ENCODE measurements around the gene EMILIN3.

Gene EMILIN3

DNA sequence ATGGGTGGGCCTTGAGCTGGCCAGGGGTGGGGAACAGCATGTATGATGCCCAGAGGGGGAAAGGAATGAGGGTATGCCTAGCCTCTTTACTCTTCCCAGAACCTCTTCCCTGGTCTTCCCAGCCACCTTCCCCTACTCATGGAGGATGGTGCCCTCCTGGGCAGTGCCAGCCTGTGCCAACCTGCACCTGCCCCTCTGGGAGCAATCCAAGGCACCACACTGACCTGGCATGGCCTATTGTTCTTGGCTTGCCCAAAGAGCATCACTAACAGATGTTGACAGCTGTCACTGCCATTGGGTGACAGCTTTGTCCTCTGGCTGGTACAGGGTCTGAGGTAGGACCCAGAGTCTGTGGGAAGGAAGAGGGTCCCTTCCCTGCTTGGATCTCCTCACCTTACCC lies 13.1 kb downstream of the EMILIN3 start:
- no peak for TF ChIP-seq POLR2A (IDR thresholded peaks at IDR 0.05; ENCODE audit: low read length)
- no peak for TF ChIP-seq GATA1 (IDR thresholded peaks at IDR 0.05; ENCODE audit: low read depth, low read length)

DNA sequence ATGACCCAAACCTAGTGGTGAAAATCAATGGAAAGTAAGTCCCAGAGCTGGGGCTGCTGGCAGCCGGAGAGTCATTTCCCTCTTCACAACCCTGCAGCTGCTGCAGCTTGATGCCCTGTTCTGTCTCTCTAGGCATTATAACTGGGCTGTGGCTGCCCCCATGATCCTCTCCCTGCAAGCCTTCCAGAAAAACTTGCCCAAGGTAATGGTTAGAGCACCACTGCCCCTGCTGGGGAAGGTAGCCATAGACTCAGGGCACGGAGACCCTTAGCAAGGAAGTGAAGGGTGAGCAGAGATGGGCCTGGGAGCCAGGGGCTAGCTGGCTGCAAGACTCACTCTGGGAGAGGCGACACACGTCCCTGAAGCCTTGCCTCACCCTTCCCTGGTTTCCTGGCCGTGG lies 14.0 kb downstream of the EMILIN3 start:
- DNase-seq: no peak
- TF ChIP-seq GATA1 (IDR thresholded peaks at IDR 0.05; ENCODE audit: low read depth, low read length) (no peak), POLR2A (IDR thresholded peaks at IDR 0.05; ENCODE audit: low read length) (no peak)

More for the DNA sequence above, 13.1 kb downstream of the EMILIN3 start:
- no peak for DNase-seq

DNA sequence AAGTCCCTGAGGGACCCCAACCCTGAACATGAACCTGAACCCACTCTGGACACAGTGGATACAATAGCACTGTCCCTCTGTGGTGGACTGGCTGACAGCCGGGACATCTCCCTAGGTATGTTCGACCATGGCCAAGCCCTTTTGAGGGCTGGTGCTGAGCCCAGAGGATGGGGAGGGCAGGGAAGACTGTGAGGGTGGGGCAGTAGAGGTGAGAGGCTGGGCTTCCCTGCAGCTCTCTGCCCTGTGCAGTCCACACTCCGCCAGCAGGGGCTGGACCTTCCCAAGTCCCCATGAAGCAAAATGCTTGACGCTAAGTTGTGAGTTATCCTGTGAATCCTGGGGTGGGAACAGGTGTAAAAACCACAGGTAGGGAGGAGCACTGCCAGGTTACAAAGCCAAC lies 14.5 kb downstream of the EMILIN3 start:
- TF ChIP-seq POLR2A (IDR thresholded peaks at IDR 0.05; ENCODE audit: low read length): no peak
- DNase-seq: no peak

DNA sequence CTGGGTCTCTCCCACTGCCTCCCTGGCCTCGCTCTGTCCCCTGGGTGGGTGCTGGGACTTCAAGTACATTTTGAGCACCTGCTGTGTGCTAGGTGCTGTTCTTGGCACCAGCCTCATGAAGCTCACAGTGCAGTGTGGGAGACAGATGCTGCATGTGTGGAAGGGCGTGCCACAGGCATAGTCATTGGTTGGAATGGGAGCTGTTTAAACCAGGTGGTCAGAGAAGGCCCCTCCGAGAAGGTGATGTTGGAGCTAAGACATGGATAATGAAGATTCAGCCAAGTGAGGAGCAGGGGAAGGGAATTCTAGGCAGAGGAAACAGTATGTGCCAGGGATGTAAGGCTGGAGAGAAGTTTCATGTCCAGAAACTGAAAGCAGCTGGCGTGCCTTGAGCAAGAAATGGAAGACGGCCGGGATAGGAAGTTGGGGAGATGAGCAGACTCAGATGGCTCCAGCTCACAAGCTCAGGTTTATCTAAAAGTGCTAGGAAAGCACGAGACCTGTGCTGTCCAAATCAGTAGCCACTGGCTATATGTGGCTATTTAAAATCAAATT lies 16.1 kb downstream of the EMILIN3 start:
- TF ChIP-seq POLR2A (IDR thresholded peaks at IDR 0.05; ENCODE audit: low read length): no peak
- TF ChIP-seq GATA1 (IDR thresholded peaks at IDR 0.05; ENCODE audit: low read depth, low read length): no peak
- DNase-seq: no peak

DNA sequence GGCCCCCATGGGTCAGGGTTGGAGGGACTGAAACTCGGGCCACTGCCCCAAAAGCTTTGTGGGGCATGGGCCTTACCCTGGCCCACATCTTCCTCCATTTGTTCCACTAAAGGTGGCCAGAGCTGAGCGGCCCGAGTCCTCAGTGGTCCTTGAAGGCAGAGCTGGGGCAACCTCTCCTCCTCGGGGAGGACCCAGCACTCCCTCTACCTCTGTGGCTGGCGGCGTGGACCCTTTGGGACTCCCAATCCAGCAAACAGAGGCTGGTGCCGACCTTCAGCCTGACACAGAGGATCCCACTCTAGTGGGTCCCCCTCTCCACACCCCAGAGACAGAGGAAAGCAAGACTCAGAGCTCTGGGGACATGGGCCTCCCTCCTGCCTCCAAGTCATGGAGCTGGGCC lies 16.7 kb downstream of the EMILIN3 start:
- TF ChIP-seq GATA1 (IDR thresholded peaks at IDR 0.05; ENCODE audit: low read depth, low read length): no peak
- TF ChIP-seq POLR2A (IDR thresholded peaks at IDR 0.05; ENCODE audit: low read length): no peak
- no peak for DNase-seq

DNA sequence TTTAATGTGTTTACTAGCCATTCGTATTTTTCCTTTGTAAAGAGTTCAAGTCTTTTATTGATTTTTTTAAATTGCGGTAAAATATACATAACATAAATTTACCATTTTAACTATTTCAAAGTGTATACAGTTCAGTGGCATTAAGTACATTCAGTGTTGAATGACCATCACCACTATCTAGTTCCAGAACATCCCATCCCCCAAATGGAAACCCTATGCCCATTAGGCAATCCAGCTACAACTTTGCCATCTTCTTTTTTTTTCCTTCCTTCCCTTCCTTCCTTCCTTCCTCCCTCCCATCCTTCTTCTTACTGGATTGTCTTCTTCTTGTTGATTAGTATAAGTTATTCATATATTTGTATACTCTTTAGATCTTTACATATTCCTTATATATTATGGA lies 17.4 kb downstream of the EMILIN3 start:
- TF ChIP-seq POLR2A (IDR thresholded peaks at IDR 0.05; ENCODE audit: low read length) (no peak), GATA1 (IDR thresholded peaks at IDR 0.05; ENCODE audit: low read depth, low read length) (no peak)
- DNase-seq: no peak

DNA sequence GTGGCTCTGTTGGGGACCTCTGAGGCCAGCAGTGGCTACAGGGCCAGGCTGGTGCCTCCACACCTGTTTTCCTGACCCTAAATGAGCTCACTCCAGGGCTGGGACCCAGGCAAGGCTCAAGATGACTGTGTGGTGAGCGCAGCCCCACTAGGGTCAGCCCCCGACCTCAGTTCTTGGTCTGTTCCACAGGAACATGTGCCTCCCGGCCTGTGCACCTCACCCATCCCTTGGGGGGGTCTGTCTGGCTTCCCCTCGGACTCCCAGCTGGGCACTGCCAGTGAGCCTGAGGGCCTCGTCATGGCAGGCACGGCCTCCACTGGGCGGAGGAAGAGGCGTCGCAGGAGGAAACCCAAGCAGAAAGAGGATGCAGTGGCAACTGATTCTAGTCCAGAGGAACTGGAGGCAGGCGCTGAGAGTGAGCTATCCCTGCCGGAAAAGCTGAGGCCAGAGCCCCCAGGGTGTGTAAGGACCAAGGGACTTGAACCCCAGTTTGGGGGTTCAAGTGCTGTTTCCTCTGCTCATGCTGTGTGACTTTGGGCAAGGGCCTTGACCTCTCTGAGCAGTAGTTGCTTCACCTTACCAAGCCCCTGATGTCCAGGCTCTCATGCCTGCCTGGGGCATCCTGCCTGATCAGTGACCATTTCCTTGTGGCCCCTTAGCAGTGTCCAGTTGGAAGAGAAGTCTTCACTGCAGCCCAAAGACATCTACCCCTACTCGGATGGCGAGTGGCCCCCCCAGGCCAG lies 18.0 kb downstream of the EMILIN3 start:
- no peak for TF ChIP-seq GATA1 (IDR thresholded peaks at IDR 0.05; ENCODE audit: low read depth, low read length)
- TF ChIP-seq POLR2A (IDR thresholded peaks at IDR 0.05; ENCODE audit: low read length): no peak
- DNase-seq: no peak

DNA sequence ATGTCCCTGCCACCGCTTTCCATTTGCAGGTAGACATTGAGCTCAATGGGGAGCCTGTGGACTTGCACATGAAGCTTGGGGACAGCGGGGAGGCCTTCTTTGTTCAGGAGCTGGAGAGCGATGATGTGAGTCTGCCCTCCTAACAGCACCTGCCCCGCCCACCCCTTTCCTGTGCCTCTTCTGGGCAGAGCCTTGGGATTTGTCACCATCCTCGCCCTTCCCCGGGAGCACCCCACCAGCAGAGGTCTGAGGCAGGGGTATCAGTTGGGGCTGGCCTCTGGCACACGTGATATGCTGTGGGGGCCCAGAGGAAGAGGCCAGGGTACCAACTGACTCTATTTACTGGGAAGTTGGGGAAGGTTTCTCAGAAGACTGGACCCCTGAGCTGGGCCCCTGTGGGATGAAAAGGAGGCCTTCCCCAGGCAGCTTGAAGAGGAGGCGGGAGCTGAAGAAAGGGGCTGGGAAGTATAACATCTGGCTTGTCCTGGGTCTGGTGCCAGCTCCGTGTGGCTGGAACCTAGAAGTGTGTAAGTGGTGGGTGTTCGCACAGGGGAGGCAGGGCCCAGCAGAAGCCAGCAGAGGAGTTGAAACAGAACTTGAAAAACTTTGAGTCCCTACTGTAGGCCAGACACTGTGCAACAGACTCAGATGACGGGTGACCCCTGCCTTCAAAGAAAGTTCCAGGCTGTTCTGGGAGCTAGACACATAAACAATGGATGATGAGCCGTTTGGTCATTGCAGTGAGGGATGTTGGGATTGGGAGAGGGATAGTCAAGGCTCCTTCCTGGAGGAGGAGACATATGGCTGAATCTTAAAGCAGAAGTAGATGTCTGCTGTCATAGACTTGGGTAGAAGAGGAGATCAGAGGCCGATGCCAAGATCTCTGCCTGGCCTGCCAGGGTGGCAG lies 18.8 kb downstream of the EMILIN3 start:
- TF ChIP-seq GATA1 (IDR thresholded peaks at IDR 0.05; ENCODE audit: low read depth, low read length): no peak
- no peak for DNase-seq

DNA sequence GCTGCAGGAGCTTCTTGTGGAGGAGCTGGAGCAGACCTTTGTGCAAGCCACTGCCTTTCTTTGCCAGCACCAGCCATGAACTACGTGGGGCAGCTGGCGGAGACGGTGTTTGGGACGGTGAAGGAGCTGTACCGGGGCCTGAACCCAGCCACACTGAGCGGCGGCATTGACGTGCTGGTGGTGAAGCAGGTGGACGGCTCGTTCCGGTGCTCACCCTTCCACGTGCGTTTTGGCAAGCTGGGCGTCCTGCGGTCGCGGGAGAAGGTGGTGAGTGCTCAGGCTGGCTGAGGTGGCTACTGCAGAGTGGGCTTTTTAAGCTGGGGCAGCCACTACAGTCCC lies 20.9 kb downstream of the EMILIN3 start:
- no peak for DNase-seq
- TF ChIP-seq GATA1 (IDR thresholded peaks at IDR 0.05; ENCODE audit: low read depth, low read length) (no peak), POLR2A (IDR thresholded peaks at IDR 0.05; ENCODE audit: low read length) (no peak)

DNA sequence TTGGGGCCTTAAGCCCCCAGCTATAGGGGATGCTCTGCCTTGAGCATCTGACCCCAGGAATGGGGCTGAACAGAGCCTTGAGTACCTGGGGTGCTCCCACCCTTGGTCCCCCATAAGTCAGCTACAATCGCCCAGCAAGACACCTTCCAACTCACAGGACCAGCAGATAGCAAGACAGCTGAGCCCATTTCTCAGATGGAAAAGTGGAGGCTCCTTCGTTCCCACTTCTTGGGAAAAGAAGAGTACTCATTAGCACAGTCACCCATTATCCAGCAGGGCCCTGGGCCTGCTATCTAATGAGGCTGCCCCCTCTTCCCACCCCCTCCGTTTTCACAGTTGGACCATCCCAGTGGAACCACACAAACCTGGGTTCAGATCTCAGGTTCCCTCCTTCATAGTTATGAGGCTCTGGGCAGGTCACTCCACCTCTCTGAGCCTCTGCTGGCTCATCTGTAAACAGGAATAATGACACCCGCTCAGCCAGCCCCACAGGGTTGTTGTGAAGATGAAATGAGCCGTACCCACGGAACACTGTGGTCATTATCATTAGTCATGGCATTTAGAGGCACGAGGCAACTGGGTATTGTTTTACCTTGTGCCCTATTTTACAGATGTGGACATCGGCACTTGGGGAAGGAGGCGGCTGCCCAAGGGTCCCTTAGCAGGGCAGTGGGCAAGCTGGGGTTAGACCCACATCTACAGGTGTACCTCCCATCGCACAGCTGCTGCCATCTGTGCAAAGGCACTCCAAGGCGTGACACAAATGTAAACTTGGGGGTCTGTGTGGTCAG lies 21.5 kb downstream of the EMILIN3 start:
- no peak for DNase-seq
- TF ChIP-seq GATA1 (IDR thresholded peaks at IDR 0.05; ENCODE audit: low read depth, low read length): no peak
- no peak for TF ChIP-seq POLR2A (IDR thresholded peaks at IDR 0.05; ENCODE audit: low read length)

DNA sequence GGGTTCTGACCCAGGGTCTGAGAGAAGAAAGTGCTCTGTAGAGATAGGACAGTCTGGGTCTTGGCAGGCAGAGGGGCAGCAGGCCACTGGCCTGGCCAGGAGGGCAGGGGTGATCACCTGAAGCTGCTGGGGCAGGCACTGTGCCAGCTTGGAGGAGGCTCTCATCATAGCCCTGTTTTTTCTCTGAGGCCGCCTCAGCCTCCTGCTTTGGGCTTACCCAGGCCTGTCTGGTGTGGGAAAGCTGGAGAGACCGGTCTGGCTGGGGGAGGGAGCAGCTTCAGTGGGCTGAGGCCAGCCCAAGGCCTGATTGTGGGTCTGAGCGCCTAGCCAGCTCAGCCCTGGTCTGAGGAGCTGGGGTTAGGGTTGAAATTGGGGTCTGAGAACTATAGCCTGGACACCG lies 22.1 kb downstream of the EMILIN3 start:
- DNase-seq: no peak
- TF ChIP-seq GATA1 (IDR thresholded peaks at IDR 0.05; ENCODE audit: low read depth, low read length) (no peak), POLR2A (IDR thresholded peaks at IDR 0.05; ENCODE audit: low read length) (no peak)

DNA sequence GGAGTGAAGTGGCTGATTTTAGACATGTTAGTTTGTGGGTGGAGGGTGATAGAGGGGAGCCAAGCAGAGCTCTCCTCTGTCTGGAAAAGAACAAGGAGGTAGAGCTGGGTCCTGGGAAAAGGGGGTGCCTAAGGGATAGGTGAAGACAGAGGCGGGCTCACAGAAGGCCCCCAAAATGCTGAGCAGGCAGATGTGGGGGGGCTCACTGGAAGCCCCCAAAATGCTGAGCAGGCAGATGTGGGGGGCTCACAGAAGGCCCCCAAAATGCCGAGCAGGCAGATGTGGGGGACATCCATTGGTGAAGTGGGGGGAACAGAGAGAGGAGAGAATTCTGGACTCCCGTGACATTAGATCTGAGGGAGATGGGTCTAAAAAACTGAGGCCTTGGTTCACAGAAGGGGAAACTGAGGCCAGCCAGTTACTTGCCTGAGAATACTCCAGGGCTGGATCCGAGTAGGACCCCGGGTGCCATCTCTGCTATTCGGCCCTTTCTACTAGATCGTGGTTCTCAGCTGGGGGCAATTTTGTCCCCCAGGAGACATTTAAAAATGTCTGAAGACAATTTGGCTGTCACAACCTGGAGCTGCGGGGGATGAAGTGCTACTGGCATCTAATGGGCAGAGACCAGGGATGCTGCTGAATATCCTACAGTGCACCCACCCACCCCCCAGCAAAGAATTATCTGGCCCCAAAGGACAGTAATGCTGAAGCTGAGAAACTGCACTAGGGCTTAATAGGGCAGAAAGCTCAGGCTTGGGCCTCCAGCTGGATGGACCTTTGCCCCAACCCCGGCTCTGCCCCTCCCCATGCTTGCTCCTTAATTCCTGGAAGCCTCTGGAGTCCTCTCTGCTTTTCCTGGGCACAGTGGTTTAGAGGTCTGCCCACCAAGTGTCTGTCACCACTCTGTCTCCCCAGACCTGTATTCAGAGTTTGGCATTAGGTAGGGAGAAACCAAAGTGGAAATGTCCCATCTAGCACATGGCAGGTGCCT lies 23.8 kb downstream of the EMILIN3 start:
- DNase-seq: no peak
- TF ChIP-seq POLR2A (IDR thresholded peaks at IDR 0.05; ENCODE audit: low read length): no peak
- no peak for TF ChIP-seq GATA1 (IDR thresholded peaks at IDR 0.05; ENCODE audit: low read depth, low read length)

Data from erythroblast (primary cell).